ENCODE results near the gene LCTL. TPM values are rescaled to one million over a fixed set of nuclear protein-coding genes. Genes with fewer than 3 reads are reported as not detected.

Gene LCTL
- polyA plus RNA-seq, 1 donor from 2014 or later = not detected

DNA sequence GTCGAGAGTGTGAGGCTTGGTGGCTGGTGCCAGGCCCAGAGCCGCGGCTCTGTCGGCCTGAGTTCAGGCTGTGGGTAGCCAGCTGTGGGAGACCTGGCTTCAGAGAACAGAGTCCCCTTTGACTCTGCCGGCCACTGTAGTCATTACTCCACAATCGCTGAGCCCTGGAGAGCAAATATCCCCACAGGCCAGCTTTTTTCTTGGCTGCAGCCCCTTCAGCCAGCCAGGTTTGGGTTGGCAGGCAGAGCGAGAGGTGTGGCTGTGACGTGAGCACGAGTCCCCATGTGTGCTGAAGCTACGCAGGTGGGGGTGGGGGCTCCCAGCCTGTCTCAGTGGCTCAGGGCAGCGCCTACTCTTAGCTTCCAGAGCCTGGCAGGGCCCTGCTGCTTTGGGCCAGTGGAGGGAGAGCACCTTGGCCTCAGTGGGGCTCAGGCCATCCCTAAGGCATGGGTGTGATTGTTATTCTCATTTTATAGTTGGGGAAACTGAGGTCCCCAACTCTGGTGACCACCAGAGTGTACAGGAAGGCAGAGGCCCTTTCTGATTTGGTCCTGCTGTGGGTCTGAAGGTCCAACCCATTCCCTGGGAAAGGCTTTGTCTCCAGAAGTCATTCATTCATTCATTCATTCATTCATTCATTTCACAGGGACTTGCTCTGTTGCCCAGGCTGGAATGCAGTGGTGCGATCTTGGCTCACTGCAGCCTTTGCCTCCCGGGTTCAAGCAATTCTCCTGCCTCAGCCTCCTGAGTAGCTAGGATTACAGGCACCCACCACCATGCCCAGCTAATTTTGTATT is 45.7 kb upstream of the LCTL start:
- Histone ChIP-seq H3K9me2 (ENCODE audit: insufficient read depth, low read length) (no peaks in the 10 kb centered on the region), H3K79me2 (replicated peaks; ENCODE audit: insufficient read depth, low read length) (no peaks in the 10 kb centered on the region), H3F3A (ENCODE audit: insufficient read depth, low read length, poor library complexity, severe bottlenecking) (no peaks in the 10 kb centered on the region), H2AFZ (ENCODE audit: low read depth, low read length) (no peak overlapping the region), H3K4me3 (ENCODE audit: low read length) (no peak overlapping the region), H3K4me2 (ENCODE audit: low read length) (no peak overlapping the region), H3K27ac (ENCODE audit: low read length) (no peak overlapping the region), H4K20me1 (ENCODE audit: insufficient read depth) (no peaks in the 10 kb centered on the region), H3K9me3 (ENCODE audit: low read length) (no peaks in the 10 kb centered on the region), H3K9ac (ENCODE audit: low read length) (no peak overlapping the region), H3K36me3 (ENCODE audit: insufficient read depth, low read length) (no peaks in the 10 kb centered on the region), H3K27me3 (ENCODE audit: insufficient read depth, low read depth, low read length) (no peaks in the 10 kb centered on the region)
- TF ChIP-seq REST (IDR thresholded peaks at IDR 0.05; ENCODE audit: borderline replicate concordance) (no peak), RAD21 (conservative IDR thresholded peaks at IDR 0.05) (no peak)

- H2AFZ ChIP-seq (ENCODE audit: low read depth, low read length) = no peak overlapping the region
- H3K27me3 ChIP-seq (ENCODE audit: insufficient read depth, low read depth, low read length) = no peaks in the 10 kb centered on the region
- no peak overlapping the region for H3K9ac ChIP-seq (ENCODE audit: low read length)
- no peaks in the 10 kb centered on the region for H3K36me3 ChIP-seq (ENCODE audit: insufficient read depth, low read length)
- no peaks in the 10 kb centered on the region for H3K79me2 ChIP-seq (replicated peaks; ENCODE audit: insufficient read depth, low read length)
- H3K9me3 ChIP-seq (ENCODE audit: low read length) = no peaks in the 10 kb centered on the region
- no peaks in the 10 kb centered on the region for H3K9me2 ChIP-seq (ENCODE audit: insufficient read depth, low read length)
- TF ChIP-seq MXI1 (conservative IDR thresholded peaks at IDR 0.05; ENCODE audit: poor library complexity, severe bottlenecking) (no peak), TAF1 (IDR thresholded peaks at IDR 0.05; ENCODE audit: low read depth) (no peak), EP300 (conservative IDR thresholded peaks at IDR 0.05; ENCODE audit: poor library complexity, severe bottlenecking) (no peak), RAD21 (conservative IDR thresholded peaks at IDR 0.05) (no peak), SMC3 (conservative IDR thresholded peaks at IDR 0.05; ENCODE audit: poor library complexity) (no peak), POLR2AphosphoS5 (IDR thresholded peaks at IDR 0.05) (no peak), EZH2 (IDR thresholded peaks at IDR 0.05; ENCODE audit: borderline replicate concordance, insufficient read depth, low read length, poor library complexity, severe bottlenecking) (no peak), CTCF (IDR thresholded peaks at IDR 0.05; ENCODE audit: poor library complexity, severe bottlenecking) (no peak), REST (IDR thresholded peaks at IDR 0.05; ENCODE audit: borderline replicate concordance) (no peak)
- no peak overlapping the region for H3K27ac ChIP-seq (ENCODE audit: low read length)
- H4K20me1 ChIP-seq (ENCODE audit: insufficient read depth) = no peaks in the 10 kb centered on the region
- no peak overlapping the region for H3K4me2 ChIP-seq (ENCODE audit: low read length)
- no peak overlapping the region for H3K4me3 ChIP-seq (ENCODE audit: low read length)
- no peaks in the 10 kb centered on the region for H3F3A ChIP-seq (ENCODE audit: insufficient read depth, low read length, poor library complexity, severe bottlenecking)
Observed at GRCh38 chr15:66609876-66610275, 44.1 kb upstream of the LCTL start.

Data from neural cell (in vitro differentiated cells).